ENCODE data around the gene NDUFA8.
A peak's percentile ranks its signal among the peaks of the same experiment; 100 is the strongest.

The NDUFA8 gene

GRCh38 chr9:122095010-122095767 lies 64.4 kb downstream of the NDUFA8 start:
- DNase-seq, result peak in 1 of 2 experiments; percentile 25
